IPS DF 19.7 (cell line): ENCODE measurements around the gene LRRN2.
"Not testable (repeated sequence)": the region's sequence is repeated elsewhere in the genome, so short reads cannot be mapped to it uniquely, and the experiment has no call there.

ENCODE experiments used
- DNase-seq: peaks from one replicate; pipeline ENCODE4 v3.0.0-alpha.2; 2013; ENCODE audit warnings: low read depth, low spot score

The LRRN2 gene

GRCh38 chr1:204685236-204686006 lies at the start of gene LRRN2:
Gene LRRN2 (minus strand): TSS chr1:204685738. CDS start chr1:204619992, 65,746 bp downstream.
- DNase-seq: no peak

- DNase-seq: no peak
Observed at GRCh38 chr1:204735042-204735441, 49.5 kb upstream of the LRRN2 start.

- no peak for DNase-seq
Observed at GRCh38 chr1:204733869-204734596, 48.5 kb upstream of the LRRN2 start.

- DNase-seq: no peak
Observed at GRCh38 chr1:204733289-204733688, 47.8 kb upstream of the LRRN2 start.

- DNase-seq: no peak
Observed at GRCh38 chr1:204731985-204732575, 46.5 kb upstream of the LRRN2 start.

GRCh38 chr1:204731509-204731908 lies 46.0 kb upstream of the LRRN2 start:
- no peak for DNase-seq

GRCh38 chr1:204730826-204731459 lies 45.4 kb upstream of the LRRN2 start:
- DNase-seq: no peak

GRCh38 chr1:204729516-204729915 lies 44.0 kb upstream of the LRRN2 start:
- DNase-seq: no peak

- no peak for DNase-seq
Observed at GRCh38 chr1:204728456-204728855, 42.9 kb upstream of the LRRN2 start.

GRCh38 chr1:204728045-204728444 lies 42.5 kb upstream of the LRRN2 start:
- DNase-seq: no peak

- not testable (repeated sequence) for DNase-seq
Observed at GRCh38 chr1:204727438-204727837, 41.9 kb upstream of the LRRN2 start.

GRCh38 chr1:204726478-204726877 lies 40.9 kb upstream of the LRRN2 start:
- no peak for DNase-seq

- DNase-seq: no peak
Observed at GRCh38 chr1:204725821-204726448, 40.4 kb upstream of the LRRN2 start.

GRCh38 chr1:204723131-204723787 lies 37.7 kb upstream of the LRRN2 start:
- DNase-seq: no peak

GRCh38 chr1:204721373-204722055 lies 36.0 kb upstream of the LRRN2 start:
- DNase-seq: no peak

GRCh38 chr1:204716660-204717059 lies 31.1 kb upstream of the LRRN2 start:
- no peak for DNase-seq

GRCh38 chr1:204714861-204715511 lies 29.4 kb upstream of the LRRN2 start:
- DNase-seq: peak; percentile 69

GRCh38 chr1:204714194-204714860 lies 28.8 kb upstream of the LRRN2 start:
- DNase-seq: no peak

- no peak for DNase-seq
Observed at GRCh38 chr1:204713541-204713940, 28.0 kb upstream of the LRRN2 start.
